NCI-H82 (cell line): ENCODE results near the gene ERC1.
A peak's percentile ranks its signal among the peaks of the same experiment; 100 is the strongest.
"Not testable (repeated sequence)": the region's sequence is repeated elsewhere in the genome, so short reads cannot be mapped to it uniquely, and the experiment has no call there.

Experiments used
- DNase-seq: peaks from one replicate; lab custom pipeline; 2025; lab: John Stamatoyannopoulos, UW

The ERC1 gene

GRCh38 chr12:1030779-1031178, 39.8 kb downstream of the ERC1 start:
- DNase-seq, result no peak

GRCh38 chr12:1034243-1034642, 43.2 kb downstream of the ERC1 start:
- DNase-seq, result no peak

GRCh38 chr12:1034751-1035457, 43.9 kb downstream of the ERC1 start:
- DNase-seq, result peak; percentile 91

- DNase-seq, result no peak
Observed at GRCh38 chr12:1041478-1041877, 50.5 kb downstream of the ERC1 start.

GRCh38 chr12:1044199-1044598, 53.2 kb downstream of the ERC1 start:
- DNase-seq, result no peak

GRCh38 chr12:1044696-1045095, 53.7 kb downstream of the ERC1 start:
- DNase-seq, result no peak

GRCh38 chr12:1046727-1047126, 55.7 kb downstream of the ERC1 start:
- no peak for DNase-seq

- DNase-seq, result peak; percentile 93
Observed at GRCh38 chr12:1047898-1048660, 57.1 kb downstream of the ERC1 start.

GRCh38 chr12:1050059-1050707, 59.2 kb downstream of the ERC1 start:
- no peak for DNase-seq

GRCh38 chr12:1051672-1052071, 60.6 kb downstream of the ERC1 start:
- DNase-seq, result not testable (repeated sequence)

- no peak for DNase-seq
Observed at GRCh38 chr12:1053690-1054089, 62.7 kb downstream of the ERC1 start.

GRCh38 chr12:1054117-1054870, 63.3 kb downstream of the ERC1 start:
- DNase-seq, result no peak

GRCh38 chr12:1056390-1056789, 65.4 kb downstream of the ERC1 start:
- DNase-seq, result no peak

GRCh38 chr12:1058423-1058822, 67.4 kb downstream of the ERC1 start:
- DNase-seq, result no peak

- DNase-seq, result no peak
Observed at GRCh38 chr12:1059162-1059561, 68.1 kb downstream of the ERC1 start.

GRCh38 chr12:1063852-1064251, 72.8 kb downstream of the ERC1 start:
- DNase-seq, result no peak

GRCh38 chr12:1064317-1064716, 73.3 kb downstream of the ERC1 start:
- DNase-seq, result no peak

- DNase-seq, result no peak
Observed at GRCh38 chr12:1065629-1066028, 74.6 kb downstream of the ERC1 start.

- no peak for DNase-seq
Observed at GRCh38 chr12:1069846-1070245, 78.8 kb downstream of the ERC1 start.

- DNase-seq, result no peak
Observed at GRCh38 chr12:1071182-1071581, 80.2 kb downstream of the ERC1 start.

GRCh38 chr12:1073652-1074051, 82.6 kb downstream of the ERC1 start:
- no peak for DNase-seq

GRCh38 chr12:1077036-1077803, 86.2 kb downstream of the ERC1 start:
- no peak for DNase-seq
